ENCODE data around the gene SLC38A3. TPM values are rescaled to one million over a fixed set of nuclear protein-coding genes. Genes with fewer than 3 reads are reported as not detected.

SLC38A3 gene
- total and polyA plus RNA-seq, 2 donors from 2014 or later, result 1.6 to 4.2 TPM

GRCh38 chr3:50211930-50212329, 6.9 kb downstream of the SLC38A3 start:
- no peaks in the 10 kb centered on the region for H3K4me1 ChIP-seq (ENCODE audit: control insufficient read depth in 2 of 3, insufficient read depth in 2 of 3, low read depth in 1 of 3, low read length in 3 of 3)
- no peaks in the 10 kb centered on the region for H3K36me3 ChIP-seq (ENCODE audit: control insufficient read depth in 2 of 3, insufficient read depth in 3 of 3, low read length in 3 of 3)
- DNase-seq (no peak), FAIRE-seq (no peak)
- no peaks in the 10 kb centered on the region for H3K9me3 ChIP-seq (ENCODE audit: control insufficient read depth in 2 of 3, insufficient read depth in 1 of 3, low read length in 3 of 3)
- no peak for TF ChIP-seq CTCF (IDR thresholded peaks at IDR 0.05; ENCODE audit: borderline replicate concordance, extremely low read depth, insufficient read depth)
- no peak overlapping the region for H3K4me3 ChIP-seq (ENCODE audit: low read length in 3 of 3)
- no peak overlapping the region for H3K9ac ChIP-seq (ENCODE audit: low read length in 3 of 3)
- no peaks in the 10 kb centered on the region for H3K27me3 ChIP-seq (ENCODE audit: control insufficient read depth, insufficient read depth, low read length)
- intact Hi-C loops (cut with DNase I), result no loop called here
- no peak overlapping the region for H3K27ac ChIP-seq (ENCODE audit: low read depth in 2 of 2, low read length in 2 of 2)

- no peak overlapping the region for H3K4me3 ChIP-seq (ENCODE audit: low read length in 3 of 3)
- no peaks in the 10 kb centered on the region for H3K27me3 ChIP-seq (ENCODE audit: control insufficient read depth, insufficient read depth, low read length)
- intact Hi-C loops (cut with DNase I), result no loop called here
- no peaks in the 10 kb centered on the region for H3K4me1 ChIP-seq (ENCODE audit: control insufficient read depth in 2 of 3, insufficient read depth in 2 of 3, low read depth in 1 of 3, low read length in 3 of 3)
- H3K27ac ChIP-seq (ENCODE audit: low read depth in 2 of 2, low read length in 2 of 2), result no peak overlapping the region
- no peak overlapping the region for H3K9ac ChIP-seq (ENCODE audit: low read length in 3 of 3)
- H3K36me3 ChIP-seq (ENCODE audit: control insufficient read depth in 2 of 3, insufficient read depth in 3 of 3, low read length in 3 of 3), result no peaks in the 10 kb centered on the region
- DNase-seq (no peak), FAIRE-seq (no peak)
- no peak for TF ChIP-seq CTCF (IDR thresholded peaks at IDR 0.05; ENCODE audit: borderline replicate concordance, extremely low read depth, insufficient read depth)
- no peaks in the 10 kb centered on the region for H3K9me3 ChIP-seq (ENCODE audit: control insufficient read depth in 2 of 3, insufficient read depth in 1 of 3, low read length in 3 of 3)
Measured at GRCh38 chr3:50212502-50212901, 7.4 kb downstream of the SLC38A3 start.

GRCh38 chr3:50212971-50213370, 7.9 kb downstream of the SLC38A3 start:
- no peak for TF ChIP-seq CTCF (IDR thresholded peaks at IDR 0.05; ENCODE audit: borderline replicate concordance, extremely low read depth, insufficient read depth)
- no peaks in the 10 kb centered on the region for H3K27me3 ChIP-seq (ENCODE audit: control insufficient read depth, insufficient read depth, low read length)
- no peaks in the 10 kb centered on the region for H3K36me3 ChIP-seq (ENCODE audit: control insufficient read depth in 2 of 3, insufficient read depth in 3 of 3, low read length in 3 of 3)
- intact Hi-C loops (cut with DNase I), result no loop called here
- H3K4me3 ChIP-seq (ENCODE audit: low read length in 3 of 3), result no peak overlapping the region
- H3K9me3 ChIP-seq (ENCODE audit: control insufficient read depth in 2 of 3, insufficient read depth in 1 of 3, low read length in 3 of 3), result no peaks in the 10 kb centered on the region
- no peak for DNase-seq
- no peak for FAIRE-seq
- H3K27ac ChIP-seq (ENCODE audit: low read depth in 2 of 2, low read length in 2 of 2), result no peak overlapping the region
- no peak overlapping the region for H3K9ac ChIP-seq (ENCODE audit: low read length in 3 of 3)
- H3K4me1 ChIP-seq (ENCODE audit: control insufficient read depth in 2 of 3, insufficient read depth in 2 of 3, low read depth in 1 of 3, low read length in 3 of 3), result no peaks in the 10 kb centered on the region

- DNase-seq, result no peak
- H3K9ac ChIP-seq (ENCODE audit: low read length in 3 of 3), result no peak overlapping the region
- H3K27me3 ChIP-seq (ENCODE audit: control insufficient read depth, insufficient read depth, low read length), result no peaks in the 10 kb centered on the region
- H3K4me1 ChIP-seq (ENCODE audit: control insufficient read depth in 2 of 3, insufficient read depth in 2 of 3, low read depth in 1 of 3, low read length in 3 of 3), result no peaks in the 10 kb centered on the region
- intact Hi-C loops (cut with DNase I), result no loop called here
- no peak for TF ChIP-seq CTCF (IDR thresholded peaks at IDR 0.05; ENCODE audit: borderline replicate concordance, extremely low read depth, insufficient read depth)
- H3K9me3 ChIP-seq (ENCODE audit: control insufficient read depth in 2 of 3, insufficient read depth in 1 of 3, low read length in 3 of 3), result no peaks in the 10 kb centered on the region
- H3K27ac ChIP-seq (ENCODE audit: low read depth in 2 of 2, low read length in 2 of 2), result no peak overlapping the region
- FAIRE-seq, result no peak
- H3K4me3 ChIP-seq (ENCODE audit: low read length in 3 of 3), result no peak overlapping the region
- no peaks in the 10 kb centered on the region for H3K36me3 ChIP-seq (ENCODE audit: control insufficient read depth in 2 of 3, insufficient read depth in 3 of 3, low read length in 3 of 3)
Measured at GRCh38 chr3:50213373-50213772, 8.3 kb downstream of the SLC38A3 start.
